Measurements from ENCODE around the gene NEIL1.
A peak's percentile ranks its signal among the peaks of the same experiment; 100 is the strongest.
"Not testable (repeated sequence)": the region's sequence is repeated elsewhere in the genome, so short reads cannot be mapped to it uniquely, and the experiment has no call there.

The NEIL1 gene

GRCh38 chr15:75333654-75334419, 13.0 kb upstream of the NEIL1 start:
- not testable (repeated sequence) for DNase-seq

- DNase-seq, result no peak
These were observed 11.5 kb upstream of the NEIL1 start for GRCh38 chr15:75335313-75335704.

- DNase-seq, result peak; percentile 84 to 95
These were observed 11.0 kb upstream of the NEIL1 start, which contains the start of gene COMMD4 for GRCh38 chr15:75335705-75336355. Gene COMMD4 (plus strand): TSS chr15:75336063. CDS start chr15:75336090, 27 bp downstream.

- no peak for DNase-seq
These were observed 8.1 kb upstream of the NEIL1 start for GRCh38 chr15:75338661-75339240.

GRCh38 chr15:75339531-75340240, 7.2 kb upstream of the NEIL1 start:
- no peak for DNase-seq

GRCh38 chr15:75342221-75342620, 4.6 kb upstream of the NEIL1 start:
- DNase-seq, result no peak

- DNase-seq, result not testable (repeated sequence)
These were observed 2.9 kb upstream of the NEIL1 start for GRCh38 chr15:75343953-75344352.

GRCh38 chr15:75347222-75348033, 589 bp downstream of the NEIL1 start:
- no peak for DNase-seq

- DNase-seq, result no peak
These were observed 1.3 kb downstream of the NEIL1 start for GRCh38 chr15:75348034-75348561.

GRCh38 chr15:75348562-75349350, 1.9 kb downstream of the NEIL1 start:
- DNase-seq, result no peak

- not testable (repeated sequence) for DNase-seq
These were observed 2.5 kb downstream of the NEIL1 start for GRCh38 chr15:75349351-75349669.

- DNase-seq, result no peak
These were observed 3.2 kb downstream of the NEIL1 start for GRCh38 chr15:75349851-75350588.

- DNase-seq, result no peak
These were observed 3.9 kb downstream of the NEIL1 start for GRCh38 chr15:75350601-75351361.

GRCh38 chr15:75352186-75353080, 5.6 kb downstream of the NEIL1 start:
- DNase-seq, result no peak

- no peak for DNase-seq
These were observed 6.8 kb downstream of the NEIL1 start for GRCh38 chr15:75353604-75354003.

GRCh38 chr15:75354454-75354853, 7.6 kb downstream of the NEIL1 start:
- DNase-seq, result no peak

GRCh38 chr15:75355369-75355768, 8.5 kb downstream of the NEIL1 start:
- DNase-seq, result no peak

- no peak for DNase-seq
These were observed 9.2 kb downstream of the NEIL1 start for GRCh38 chr15:75356006-75356405.

- DNase-seq, result no peak
These were observed 9.7 kb downstream of the NEIL1 start for GRCh38 chr15:75356517-75356916.
